Osteoblast (primary cell): ENCODE data around the gene KLHL35. TPM values are rescaled to one million over a fixed set of nuclear protein-coding genes. Genes with fewer than 3 reads are reported as not detected.

Experiments
- DNase-seq: peaks from one replicate; pipeline ENCODE4 v3.0.0; 2011; ENCODE audit warnings: low spot score, mixed read lengths; ENCODE audit not compliant: insufficient read length; ENCODE audit errors: missing footprints
- H2AFZ ChIP-seq: 2 replicates; pipeline ENCODE4 v1.6.0; 2011; ENCODE audit warnings: mild to moderate bottlenecking, low read length
- H3K27ac ChIP-seq: 2 replicates; pipeline ENCODE4 v1.5.1; 2011; ENCODE audit warnings: mild to moderate bottlenecking, low read depth, low read length, moderate library complexity
- H3K27me3 ChIP-seq: 2 replicates; pipeline ENCODE4 v1.6.0; 2012; ENCODE audit warnings: mild to moderate bottlenecking, control low read depth, inconsistent platforms, low read length, moderate library complexity; ENCODE audit not compliant: insufficient read depth
- H3K36me3 ChIP-seq: 2 replicates; pipeline ENCODE4 v1.5.1; 2011; ENCODE audit warnings: mild to moderate bottlenecking, low read length, control low read depth, moderate library complexity; ENCODE audit not compliant: insufficient read depth
- H3K4me1 ChIP-seq: 2 replicates; pipeline ENCODE4 v1.5.1; 2011; ENCODE audit warnings: mild to moderate bottlenecking, low read length, control low read depth, moderate library complexity; ENCODE audit not compliant: insufficient read depth
- H3K4me2 ChIP-seq: 2 replicates; pipeline ENCODE4 v1.6.0; 2011; ENCODE audit warnings: mild to moderate bottlenecking, low read length; ENCODE audit not compliant: insufficient read depth
- H3K4me3 ChIP-seq: fragments of 200-600 bp; sonication (generic); 3 replicates; pipeline ENCODE4 v1.5.1; 2012; ENCODE audit warnings: mild to moderate bottlenecking, low read length, inconsistent platforms; ENCODE audit not compliant: insufficient read depth
- H3K79me2 ChIP-seq: 2 replicates; pipeline ENCODE4 v1.6.0; 2012; ENCODE audit warnings: mild to moderate bottlenecking, low read length, control low read depth, inconsistent platforms; ENCODE audit not compliant: insufficient read depth
- H3K9me3 ChIP-seq: 2 replicates; pipeline ENCODE4 v1.5.1; 2011; ENCODE audit warnings: low read depth, low read length, control low read depth
- H4K20me1 ChIP-seq: 2 replicates; pipeline ENCODE4 v1.6.0; 2012; ENCODE audit warnings: mild to moderate bottlenecking, low read length, control low read depth; ENCODE audit not compliant: insufficient read depth
- total RNA-seq: library from RNA; depleted of rRNA; stranded (reverse); fragments of >200 nt; gene quantifications from 2 replicates; pipeline ENCODE4 v1.2.3, GENCODE V29; 2012
- TF ChIP-seq, protein P1 (sequence below): IDR thresholded peaks from 2 replicates; pipeline ENCODE4 v1.5.1; 2011; ENCODE audit warnings: mild to moderate bottlenecking, low read depth, low read length, moderate library complexity; ENCODE audit errors: extremely low read depth

The KLHL35 gene
- total RNA-seq, 1 donor = 4.3 TPM

DNA sequence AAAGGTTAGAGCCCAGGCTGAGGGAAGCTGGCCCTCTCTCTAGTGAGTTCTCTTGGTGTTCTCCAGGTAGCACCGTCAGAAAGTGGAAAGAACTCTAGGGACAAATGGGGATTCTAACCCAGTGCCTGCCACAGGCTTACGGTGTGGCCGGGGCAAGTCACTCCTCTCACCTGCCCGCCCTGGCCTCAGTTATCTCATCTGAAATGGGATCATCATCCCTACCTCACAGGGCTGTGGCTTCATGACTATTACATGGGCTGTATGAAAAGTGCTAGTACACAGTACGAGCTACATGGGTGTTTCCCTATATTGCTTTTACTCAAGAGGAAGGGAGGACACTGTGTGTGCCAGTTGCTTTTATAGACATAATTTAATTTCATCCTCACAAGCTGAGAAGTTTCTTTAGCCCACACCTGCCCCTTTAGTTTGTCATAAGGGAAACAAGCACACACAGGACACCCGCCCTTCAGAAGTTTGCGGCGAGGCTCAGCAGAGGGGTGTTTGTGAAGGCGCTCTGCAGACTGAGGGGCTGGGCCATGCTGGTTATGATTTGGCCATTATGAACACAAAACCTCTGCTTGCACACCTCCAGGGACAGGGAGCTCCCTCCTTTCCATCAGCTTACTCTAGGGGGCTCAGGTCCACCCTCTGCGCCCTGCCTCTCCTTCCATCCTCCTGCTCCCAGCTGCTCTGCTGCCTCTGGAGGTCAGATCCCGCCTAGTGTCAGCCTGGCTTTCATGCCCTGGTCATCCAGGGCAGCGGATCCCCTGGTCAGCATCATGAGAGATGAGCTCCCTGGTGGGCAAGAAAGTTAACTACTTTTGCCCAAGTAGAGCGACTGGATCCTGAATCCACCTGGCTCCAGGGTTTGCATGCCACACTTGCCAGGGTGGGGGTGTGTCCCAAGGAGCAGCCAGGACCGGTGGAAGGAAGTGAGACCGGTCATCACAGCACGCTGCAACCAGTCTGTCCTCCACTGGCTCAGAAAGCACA, 1.2 kb downstream of the KLHL35 start:
- H3K27me3 ChIP-seq = peaks cover 44% of the 10 kb centered on the region
- H3K79me2 ChIP-seq = no peaks in the 10 kb centered on the region
- H3K4me3 ChIP-seq = no peak overlapping the region
- H2AFZ ChIP-seq = no peak overlapping the region
- H3K4me2 ChIP-seq = no peak overlapping the region
- TF ChIP-seq, protein P1, sequence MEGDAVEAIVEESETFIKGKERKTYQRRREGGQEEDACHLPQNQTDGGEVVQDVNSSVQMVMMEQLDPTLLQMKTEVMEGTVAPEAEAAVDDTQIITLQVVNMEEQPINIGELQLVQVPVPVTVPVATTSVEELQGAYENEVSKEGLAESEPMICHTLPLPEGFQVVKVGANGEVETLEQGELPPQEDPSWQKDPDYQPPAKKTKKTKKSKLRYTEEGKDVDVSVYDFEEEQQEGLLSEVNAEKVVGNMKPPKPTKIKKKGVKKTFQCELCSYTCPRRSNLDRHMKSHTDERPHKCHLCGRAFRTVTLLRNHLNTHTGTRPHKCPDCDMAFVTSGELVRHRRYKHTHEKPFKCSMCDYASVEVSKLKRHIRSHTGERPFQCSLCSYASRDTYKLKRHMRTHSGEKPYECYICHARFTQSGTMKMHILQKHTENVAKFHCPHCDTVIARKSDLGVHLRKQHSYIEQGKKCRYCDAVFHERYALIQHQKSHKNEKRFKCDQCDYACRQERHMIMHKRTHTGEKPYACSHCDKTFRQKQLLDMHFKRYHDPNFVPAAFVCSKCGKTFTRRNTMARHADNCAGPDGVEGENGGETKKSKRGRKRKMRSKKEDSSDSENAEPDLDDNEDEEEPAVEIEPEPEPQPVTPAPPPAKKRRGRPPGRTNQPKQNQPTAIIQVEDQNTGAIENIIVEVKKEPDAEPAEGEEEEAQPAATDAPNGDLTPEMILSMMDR = peak; percentile 13
- H4K20me1 ChIP-seq = no peaks in the 10 kb centered on the region
- peak; percentile 89 for DNase-seq
- no peaks in the 10 kb centered on the region for H3K36me3 ChIP-seq
- H3K27ac ChIP-seq = no peak overlapping the region
- peaks cover 2% of the 10 kb centered on the region for H3K9me3 ChIP-seq
- H3K4me1 ChIP-seq = peaks cover 3% of the 10 kb centered on the region

DNA sequence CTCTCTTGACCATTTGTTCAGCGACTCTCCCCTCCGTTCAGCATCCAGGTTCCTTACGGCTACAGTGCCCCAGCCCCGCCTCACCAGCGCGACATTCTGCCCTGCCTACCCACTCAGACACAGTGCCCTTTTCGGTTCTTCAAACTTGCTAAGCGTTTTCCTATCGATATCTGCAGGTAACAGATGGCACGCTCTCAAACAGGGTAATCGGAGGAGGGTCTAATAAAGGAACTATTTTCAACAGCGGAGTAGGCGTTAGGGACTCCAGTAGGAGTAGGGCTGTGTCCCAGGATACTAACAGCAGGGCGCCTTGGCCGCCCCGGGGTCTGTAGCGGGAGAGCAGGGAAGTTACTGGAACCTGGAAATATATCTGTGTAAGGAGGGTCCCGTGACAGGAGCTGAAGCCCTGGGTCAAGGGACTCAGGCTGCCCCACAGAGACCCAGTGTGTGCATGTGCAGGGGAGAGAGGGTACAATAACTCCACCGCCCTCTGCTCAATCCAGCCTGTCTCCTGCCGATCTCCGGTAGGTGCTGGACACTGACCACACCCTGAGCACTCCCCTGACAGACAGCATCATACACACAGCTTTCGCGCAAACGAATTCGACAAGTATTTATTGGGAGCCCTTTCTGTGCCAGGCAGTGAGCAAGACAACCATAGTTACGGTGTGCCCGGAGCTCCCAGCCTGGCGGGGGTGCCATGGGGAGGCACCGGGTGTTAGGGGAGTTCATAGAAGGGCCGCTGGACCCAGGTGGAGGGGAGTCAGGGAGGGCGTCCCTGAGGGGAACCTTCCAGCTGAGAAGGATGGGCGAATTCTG, 2.1 kb downstream of the KLHL35 start:
- Histone ChIP-seq H3K36me3 (no peaks in the 10 kb centered on the region), H3K79me2 (no peaks in the 10 kb centered on the region), H3K4me2 (peak overlapping the region; percentile 66)

DNA sequence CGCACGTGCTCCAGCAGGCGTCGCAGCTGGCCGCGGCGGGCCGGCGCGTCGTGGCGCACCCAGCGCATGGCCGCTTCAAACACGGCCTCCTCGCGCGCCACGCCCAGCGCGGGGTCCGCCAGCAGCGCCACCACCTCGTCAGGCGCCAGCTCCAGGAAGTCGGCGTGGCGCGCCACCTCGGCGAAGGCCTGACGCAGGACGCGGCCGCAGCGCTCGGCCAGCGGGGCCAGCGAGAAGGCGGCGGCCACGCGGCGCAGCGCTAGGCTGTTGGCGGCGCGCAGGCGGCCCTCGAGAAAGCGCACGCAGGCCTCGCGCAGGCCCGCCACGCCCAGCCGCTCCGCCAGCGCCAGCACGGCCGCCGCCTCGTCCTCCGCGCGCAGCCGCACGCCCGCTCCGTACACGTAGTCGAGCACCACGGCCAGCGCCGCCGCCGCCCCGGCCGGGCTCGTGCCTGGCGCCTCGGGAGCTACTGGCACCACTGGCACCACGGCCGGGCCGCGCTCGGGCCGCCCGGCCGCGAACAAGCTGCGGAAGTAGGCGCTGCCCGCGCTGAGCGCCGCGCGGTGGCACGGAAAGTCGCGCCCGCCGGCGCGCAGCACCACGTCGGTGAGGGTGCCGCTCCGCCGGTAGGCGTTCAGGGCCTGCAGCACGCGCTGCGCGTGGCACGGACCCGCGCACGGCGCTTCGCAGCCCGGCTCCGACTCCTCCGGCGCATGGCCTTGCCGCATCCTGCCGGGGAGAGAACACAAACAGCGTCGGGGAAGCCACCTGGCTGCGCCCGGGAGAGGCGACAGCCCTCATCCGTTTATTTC, 2.9 kb downstream of the KLHL35 start:
- Histone ChIP-seq H3K27me3 (peaks cover 44% of the 10 kb centered on the region), H3K4me3 (peak overlapping the region; percentile 61), H4K20me1 (no peaks in the 10 kb centered on the region), H3K27ac (no peak overlapping the region), H3K9me3 (peaks cover 2% of the 10 kb centered on the region), H3K4me2 (peak overlapping the region; percentile 66), H2AFZ (peak overlapping the region; percentile 22), H3K36me3 (no peaks in the 10 kb centered on the region), H3K79me2 (no peaks in the 10 kb centered on the region), H3K4me1 (peaks cover 3% of the 10 kb centered on the region)
- TF ChIP-seq, protein P1 = no peak
- peak; percentile 99 for DNase-seq

More for the DNA sequence above, 2.1 kb downstream of the KLHL35 start:
- peak overlapping the region; percentile 61 for H3K4me3 ChIP-seq
- H3K9me3 ChIP-seq = peaks cover 2% of the 10 kb centered on the region
- peaks cover 3% of the 10 kb centered on the region for H3K4me1 ChIP-seq
- peak; percentile 86 for DNase-seq
- TF ChIP-seq, protein P1 = no peak
- H3K27ac ChIP-seq = no peak overlapping the region
- peaks cover 44% of the 10 kb centered on the region for H3K27me3 ChIP-seq
- peak overlapping the region; percentile 18 for H2AFZ ChIP-seq
- no peaks in the 10 kb centered on the region for H4K20me1 ChIP-seq
